ENCODE data around the gene AGAP1. TPM values are rescaled to one million over a fixed set of nuclear protein-coding genes. Genes with fewer than 3 reads are reported as not detected.

The AGAP1 gene
- total RNA-seq, 1 donor from 2014 or later, result 47.2 TPM

GRCh38 chr2:236176417-236176816 is 682.6 kb downstream of the AGAP1 start:
- H3K9me3 Mint-ChIP-seq (ENCODE audit: low read depth), result no peaks in the 10 kb centered on the region
- DNase-seq (ENCODE audit: low spot score, unreplicated experiment), result no peak
- peaks cover 17% of the 10 kb centered on the region for H3K4me1 Mint-ChIP-seq (ENCODE audit: low read depth)
- H3K27ac Mint-ChIP-seq, result no peak overlapping the region
- H3K4me3 Mint-ChIP-seq (ENCODE audit: low read depth), result no peak overlapping the region
- peak; percentile 70 for TF ChIP-seq CTCF (IDR thresholded peaks at IDR 0.05; ENCODE audit: unreplicated experiment)
- no peaks in the 10 kb centered on the region for H3K36me3 Mint-ChIP-seq (ENCODE audit: insufficient read depth)
- H3K27me3 Mint-ChIP-seq, result peaks cover 80% of the 10 kb centered on the region

GRCh38 chr2:236176951-236177350 is 683.1 kb downstream of the AGAP1 start:
- H3K4me3 Mint-ChIP-seq (ENCODE audit: low read depth), result no peak overlapping the region
- H3K4me1 Mint-ChIP-seq (ENCODE audit: low read depth), result peaks cover 17% of the 10 kb centered on the region
- H3K27me3 Mint-ChIP-seq, result peaks cover 75% of the 10 kb centered on the region
- H3K27ac Mint-ChIP-seq, result no peak overlapping the region
- TF ChIP-seq CTCF (IDR thresholded peaks at IDR 0.05; ENCODE audit: unreplicated experiment), result no peak
- H3K36me3 Mint-ChIP-seq (ENCODE audit: insufficient read depth), result no peaks in the 10 kb centered on the region
- H3K9me3 Mint-ChIP-seq (ENCODE audit: low read depth), result no peaks in the 10 kb centered on the region
- DNase-seq (ENCODE audit: low spot score, unreplicated experiment), result no peak

- Mint-ChIP-seq H3K27me3 (peaks cover 70% of the 10 kb centered on the region), H3K4me1 (ENCODE audit: low read depth) (peaks cover 17% of the 10 kb centered on the region), H3K27ac (no peak overlapping the region), H3K4me3 (ENCODE audit: low read depth) (no peak overlapping the region), H3K36me3 (ENCODE audit: insufficient read depth) (no peaks in the 10 kb centered on the region), H3K9me3 (ENCODE audit: low read depth) (no peaks in the 10 kb centered on the region)
- DNase-seq (ENCODE audit: low spot score, unreplicated experiment), result no peak
- TF ChIP-seq CTCF (IDR thresholded peaks at IDR 0.05; ENCODE audit: unreplicated experiment), result no peak
Observed at GRCh38 chr2:236177604-236177966, 683.7 kb downstream of the AGAP1 start.

- Mint-ChIP-seq H3K4me3 (ENCODE audit: low read depth) (peak overlapping the region; percentile 76), H3K9me3 (ENCODE audit: low read depth) (no peaks in the 10 kb centered on the region), H3K4me1 (ENCODE audit: low read depth) (peaks cover 17% of the 10 kb centered on the region), H3K27me3 (peaks cover 72% of the 10 kb centered on the region), H3K27ac (peak overlapping the region; percentile 56), H3K36me3 (ENCODE audit: insufficient read depth) (no peaks in the 10 kb centered on the region)
- DNase-seq (ENCODE audit: low spot score, unreplicated experiment), result peak; percentile 78
- TF ChIP-seq CTCF (IDR thresholded peaks at IDR 0.05; ENCODE audit: unreplicated experiment), result peak; percentile 79
Observed at GRCh38 chr2:236177967-236178889, 684.4 kb downstream of the AGAP1 start.

- Mint-ChIP-seq H3K9me3 (ENCODE audit: low read depth) (no peaks in the 10 kb centered on the region), H3K4me3 (ENCODE audit: low read depth) (peak overlapping the region; percentile 76), H3K27ac (no peak overlapping the region), H3K4me1 (ENCODE audit: low read depth) (peaks cover 17% of the 10 kb centered on the region), H3K36me3 (ENCODE audit: insufficient read depth) (no peaks in the 10 kb centered on the region), H3K27me3 (peaks cover 70% of the 10 kb centered on the region)
- TF ChIP-seq CTCF (IDR thresholded peaks at IDR 0.05; ENCODE audit: unreplicated experiment), result no peak
- no peak for DNase-seq (ENCODE audit: low spot score, unreplicated experiment)
Observed at GRCh38 chr2:236178890-236179235, 685.0 kb downstream of the AGAP1 start.

Data from progenitor cell of endocrine pancreas (in vitro differentiated cells).